GM20431 (cell line): ENCODE data around the gene C1QTNF3.
"Not testable (repeated sequence)": the region's sequence is repeated elsewhere in the genome, so short reads cannot be mapped to it uniquely, and the experiment has no call there.

ENCODE experiments used
- in situ Hi-C: fragments of 300-500 bp; cut with MseI, MboI; formaldehyde crosslinking; loops from one replicate; pipeline ENCODE4 v1.15.0; 2020; ENCODE audit warnings: low sequenced_read_pairs; ENCODE audit not compliant: unreplicated experiment

The C1QTNF3 gene, protein sequence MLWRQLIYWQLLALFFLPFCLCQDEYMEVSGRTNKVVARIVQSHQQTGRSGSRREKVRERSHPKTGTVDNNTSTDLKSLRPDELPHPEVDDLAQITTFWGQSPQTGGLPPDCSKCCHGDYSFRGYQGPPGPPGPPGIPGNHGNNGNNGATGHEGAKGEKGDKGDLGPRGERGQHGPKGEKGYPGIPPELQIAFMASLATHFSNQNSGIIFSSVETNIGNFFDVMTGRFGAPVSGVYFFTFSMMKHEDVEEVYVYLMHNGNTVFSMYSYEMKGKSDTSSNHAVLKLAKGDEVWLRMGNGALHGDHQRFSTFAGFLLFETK

DNA sequence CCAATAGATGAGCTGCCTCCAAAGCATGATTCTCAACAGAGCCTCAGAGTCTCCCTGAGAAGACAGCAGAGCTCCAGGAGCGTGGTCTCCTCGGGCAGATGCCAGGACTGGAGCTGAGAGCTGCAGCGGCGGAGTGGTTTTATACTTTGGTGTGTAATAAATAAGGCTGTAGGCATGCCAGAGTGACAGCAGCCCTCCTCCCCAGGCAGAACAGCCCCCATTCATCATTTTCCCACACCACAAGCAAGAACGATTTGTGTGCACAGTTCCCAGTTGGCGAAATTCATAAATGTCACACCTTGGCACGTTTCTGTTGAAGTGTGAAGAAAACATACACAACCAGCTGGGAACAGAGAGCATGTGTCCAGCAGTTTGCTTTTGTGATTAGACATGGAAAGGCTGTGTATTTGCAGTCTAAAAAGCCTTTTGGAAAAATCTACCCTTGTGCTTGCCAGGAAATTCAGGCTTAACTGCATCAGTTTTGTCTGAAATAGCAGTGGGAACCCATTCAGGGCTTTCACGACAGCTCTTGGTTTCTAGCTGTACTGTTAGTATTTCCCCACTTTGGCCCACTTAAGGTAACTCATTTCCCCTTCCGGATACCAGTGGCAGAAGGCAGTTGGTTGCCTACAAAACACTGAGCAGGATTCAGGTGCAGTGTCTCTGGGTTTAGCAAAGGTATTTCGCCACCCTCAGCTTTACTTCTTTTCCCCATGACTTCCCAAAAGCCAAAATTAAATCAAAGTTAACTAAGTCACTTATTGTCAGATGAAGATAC lies at the start of gene C1QTNF3:
Gene C1QTNF3 (minus strand): TSS at position 115 of the 778 bp plus-strand sequence. CDS start 88 bp downstream, at position 27.
- in situ Hi-C loops = no loop called here

DNA sequence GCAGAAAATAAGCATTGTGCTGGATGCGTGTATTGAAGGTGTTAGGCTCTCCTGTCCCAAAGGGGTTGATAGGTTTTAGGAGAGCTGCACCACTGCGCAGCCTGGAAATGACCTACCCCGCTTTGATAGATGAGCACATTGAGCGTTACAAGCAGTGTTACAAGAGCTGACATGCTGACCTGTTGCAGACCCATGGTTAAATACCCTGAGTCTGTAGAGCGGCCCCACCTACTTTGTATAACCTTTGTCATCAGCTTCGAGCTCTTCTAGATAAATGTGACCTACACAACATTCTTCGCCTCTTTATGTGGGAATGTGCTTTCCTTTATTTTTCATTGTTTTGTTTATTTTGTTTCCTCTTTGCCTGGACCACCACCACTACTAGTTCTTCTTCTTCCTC lies 48.0 kb upstream of the C1QTNF3 start:
- in situ Hi-C loops = not testable (repeated sequence)

- in situ Hi-C loops = not testable (repeated sequence)
Measured at GRCh38 chr5:34089802-34090201, 46.8 kb upstream of the C1QTNF3 start.

DNA sequence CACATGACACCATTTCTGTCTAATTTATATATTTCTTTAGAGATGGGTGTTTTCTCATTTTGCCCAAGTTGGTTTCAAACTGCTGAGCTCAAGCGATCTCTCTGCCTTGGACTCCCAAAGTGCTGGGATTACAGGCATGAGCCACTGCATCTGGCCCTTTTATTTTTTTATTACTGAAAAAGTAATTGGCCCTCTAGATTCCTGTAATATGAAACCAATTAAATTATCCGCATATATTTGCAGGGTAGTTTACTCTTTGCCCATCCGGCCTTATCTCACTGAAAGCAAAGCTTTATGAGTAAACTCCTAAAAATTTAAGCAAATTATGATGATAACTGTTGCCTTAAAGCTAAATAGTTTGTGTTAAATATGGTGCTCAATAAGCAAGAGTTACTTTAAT lies 44.7 kb upstream of the C1QTNF3 start:
- in situ Hi-C loops = not testable (repeated sequence)

GRCh38 chr5:34083898-34084297 lies 40.9 kb upstream of the C1QTNF3 start:
- in situ Hi-C loops = not testable (repeated sequence)

GRCh38 chr5:34079505-34079904 lies 36.5 kb upstream of the C1QTNF3 start:
- in situ Hi-C loops = not testable (repeated sequence)

- in situ Hi-C loops = not testable (repeated sequence)
Measured at GRCh38 chr5:34077636-34078035, 34.6 kb upstream of the C1QTNF3 start.

DNA sequence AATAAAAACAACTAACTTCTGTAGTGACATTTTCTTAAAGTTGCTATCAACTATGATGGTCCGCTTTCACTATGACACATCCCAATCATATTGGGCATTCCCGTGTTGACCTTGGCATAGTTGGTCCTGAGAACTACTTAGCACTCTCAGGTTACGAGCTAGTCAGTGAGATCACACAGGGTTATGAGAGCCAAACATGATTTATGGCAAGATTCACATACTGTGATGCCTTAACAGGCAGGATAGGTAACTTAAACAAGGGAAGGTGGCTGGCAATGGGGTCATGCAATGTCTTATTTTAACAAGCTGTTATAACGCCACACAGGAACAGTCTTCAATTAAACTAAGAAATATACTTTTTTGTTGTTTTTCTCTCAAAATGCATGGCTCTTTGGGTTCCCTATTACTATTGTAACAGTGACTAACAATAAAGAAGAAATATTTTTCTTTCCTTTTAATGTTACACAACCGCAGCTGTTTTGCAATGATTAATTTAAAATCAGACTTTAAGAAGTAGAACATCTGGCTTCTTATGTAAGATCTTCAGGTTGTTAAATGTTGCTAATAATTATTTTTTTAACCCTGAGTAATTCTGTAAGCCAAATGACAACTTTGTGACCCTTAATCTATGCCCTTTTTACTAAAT lies 33.8 kb upstream of the C1QTNF3 start:
- in situ Hi-C loops = not testable (repeated sequence)

DNA sequence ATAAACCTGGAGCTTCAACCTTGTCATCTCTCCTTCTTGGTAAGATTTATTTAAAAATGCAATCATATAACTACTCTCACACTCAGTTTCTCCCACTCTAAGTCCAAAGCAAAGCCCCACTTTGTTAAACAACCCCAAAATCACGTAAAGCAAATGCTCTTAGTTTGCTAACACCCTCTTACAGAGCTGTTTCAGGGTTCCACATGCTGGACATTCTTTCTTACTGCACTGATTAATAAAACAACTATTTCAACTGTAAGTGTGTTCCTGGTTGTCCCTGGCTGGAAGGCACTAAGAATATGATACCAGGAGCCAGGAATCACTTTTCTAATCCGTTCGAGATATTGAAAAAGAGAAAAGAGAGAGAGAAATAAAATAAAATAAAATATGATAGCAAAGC lies 31.5 kb upstream of the C1QTNF3 start:
- in situ Hi-C loops = not testable (repeated sequence)

- in situ Hi-C loops = not testable (repeated sequence)
Measured at GRCh38 chr5:34074071-34074470, 31.1 kb upstream of the C1QTNF3 start.

GRCh38 chr5:34070626-34071025 lies 27.6 kb upstream of the C1QTNF3 start:
- in situ Hi-C loops = not testable (repeated sequence)

DNA sequence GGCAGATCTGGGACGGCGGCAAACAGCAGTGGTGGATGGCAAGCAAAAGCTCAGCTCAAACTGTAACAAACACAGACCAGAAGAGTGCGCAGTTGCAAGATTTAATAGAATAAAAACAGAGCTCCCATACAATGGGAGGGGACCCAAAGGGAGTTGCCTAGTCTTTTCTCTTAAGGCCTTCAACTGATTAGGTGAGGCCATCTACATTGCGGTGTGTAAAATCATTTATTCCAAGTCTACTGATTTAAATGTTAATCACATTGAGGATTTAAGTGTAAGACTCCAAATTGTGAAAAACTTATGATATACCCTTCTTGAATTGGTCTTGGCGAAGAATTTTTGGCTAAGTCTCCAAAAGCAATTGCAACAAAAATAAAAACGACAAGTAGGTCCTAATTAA lies 21.6 kb upstream of the C1QTNF3 start:
- in situ Hi-C loops = no loop called here

DNA sequence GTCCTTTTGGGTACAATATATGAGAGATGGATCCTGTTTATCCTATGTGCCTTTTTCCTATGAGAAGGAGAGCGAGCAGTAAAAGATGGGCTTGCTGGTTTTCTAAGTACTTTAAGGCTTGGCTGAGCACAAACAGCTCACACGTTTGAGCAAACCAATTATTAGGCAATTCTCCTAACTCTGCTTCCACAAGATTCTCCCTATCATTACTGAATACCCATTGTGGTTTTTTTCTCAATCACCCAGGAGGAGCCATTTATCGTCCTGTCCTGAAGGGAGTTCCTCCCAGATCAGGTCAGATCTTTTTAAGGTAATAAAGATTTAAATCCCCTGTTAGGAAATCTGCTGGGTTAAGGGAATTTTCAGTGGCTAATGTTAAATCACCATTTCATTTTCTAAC lies 19.4 kb upstream of the C1QTNF3 start:
- in situ Hi-C loops = no loop called here

- in situ Hi-C loops = no loop called here
Measured at GRCh38 chr5:34061993-34062392, 19.0 kb upstream of the C1QTNF3 start.

DNA sequence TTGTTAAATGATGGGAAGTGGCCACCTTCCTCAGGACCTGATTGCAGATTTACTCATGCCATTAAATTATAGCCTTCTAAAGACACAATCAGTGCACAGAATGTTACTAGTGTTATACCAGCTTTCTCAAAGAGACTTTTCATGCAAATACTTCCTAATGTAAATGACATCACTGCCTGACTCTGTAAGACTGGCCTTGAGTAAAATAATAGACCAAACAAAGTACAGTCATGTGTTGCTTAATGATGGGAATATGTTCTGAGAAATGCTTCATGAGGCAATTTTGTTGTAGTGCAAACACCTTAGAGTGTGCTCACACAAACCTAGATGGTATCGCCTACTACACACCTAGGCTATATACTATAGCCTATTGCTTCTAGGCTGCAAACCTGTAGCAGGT lies 17.0 kb upstream of the C1QTNF3 start:
- in situ Hi-C loops = no loop called here

GRCh38 chr5:34058532-34058931 lies 15.5 kb upstream of the C1QTNF3 start:
- in situ Hi-C loops = no loop called here

DNA sequence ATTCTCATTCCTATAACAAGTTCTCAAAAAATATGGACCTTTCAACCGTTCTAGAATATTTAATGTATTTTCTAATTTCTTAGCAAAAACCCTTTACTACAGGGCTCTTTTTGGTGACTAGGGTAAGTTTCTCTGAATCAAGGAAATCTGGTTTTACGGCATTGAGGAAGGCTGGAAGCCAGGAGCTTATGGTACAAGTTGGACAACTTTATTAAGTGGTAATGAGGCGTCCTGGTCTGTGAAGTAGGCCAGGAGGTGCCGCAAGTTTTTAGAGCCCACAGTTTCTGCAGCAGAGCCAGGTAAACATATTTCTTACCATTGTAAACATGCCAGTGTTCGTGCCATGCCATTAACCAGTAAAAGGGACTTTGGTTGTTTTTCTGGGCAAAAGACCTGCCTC lies 14.6 kb upstream of the C1QTNF3 start:
- in situ Hi-C loops = no loop called here

DNA sequence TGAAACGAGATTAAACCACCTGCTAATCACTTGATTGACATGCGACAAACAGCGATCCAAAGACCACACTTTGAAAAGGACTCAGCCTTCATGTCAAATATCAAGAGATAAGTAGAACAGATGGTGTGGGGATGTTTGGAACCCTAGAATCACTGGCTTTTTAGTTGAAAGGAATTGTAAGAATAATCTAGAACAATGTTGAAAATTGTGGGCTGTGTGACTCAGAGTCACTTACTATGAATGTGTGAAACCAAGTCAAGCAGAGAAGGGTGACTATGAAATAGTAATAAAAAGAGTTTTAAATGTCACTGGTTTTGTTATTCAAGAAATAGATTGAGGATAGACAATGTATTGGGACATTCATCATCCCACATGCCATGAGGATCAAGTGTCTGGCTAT lies 14.1 kb upstream of the C1QTNF3 start:
- in situ Hi-C loops = no loop called here

DNA sequence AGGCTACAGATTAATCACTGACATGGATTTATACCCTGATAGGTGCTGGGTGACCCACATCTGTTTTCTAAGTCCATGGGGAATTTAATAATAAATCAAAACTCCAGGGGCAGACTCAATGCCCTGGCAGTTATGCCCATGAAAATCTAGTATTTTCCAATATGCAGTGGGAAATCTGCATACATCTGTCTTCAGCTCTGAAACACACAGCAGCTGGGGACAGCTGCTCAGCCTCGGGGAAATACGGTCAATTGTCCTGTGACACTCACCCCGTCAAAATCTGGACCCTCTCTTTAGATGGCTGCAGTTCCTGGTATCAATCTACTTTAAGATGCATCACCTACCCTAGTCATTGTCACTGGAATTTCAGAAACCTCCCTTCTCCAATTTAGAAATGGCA lies 12.7 kb upstream of the C1QTNF3 start:
- in situ Hi-C loops = no loop called here

DNA sequence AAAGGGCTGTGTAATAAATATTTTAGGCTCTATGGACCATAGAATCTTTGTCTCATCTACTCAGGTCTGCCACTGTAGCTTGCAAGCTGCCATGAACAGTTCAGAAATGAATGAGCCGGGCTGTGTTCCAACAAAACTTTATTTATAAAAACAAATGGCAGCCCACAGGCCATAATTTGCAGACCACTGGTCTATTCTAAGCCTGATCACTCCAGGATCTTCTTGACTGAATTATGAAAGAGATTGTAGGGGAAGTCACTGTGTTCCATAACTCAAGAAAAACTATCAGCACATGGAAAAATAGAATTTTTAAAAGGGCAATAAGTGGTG lies 11.4 kb upstream of the C1QTNF3 start:
- in situ Hi-C loops = no loop called here
